Vagina (tissue), 2 donors: ENCODE results near the gene APOLD1. TPM values are rescaled to one million over a fixed set of nuclear protein-coding genes. Genes with fewer than 3 reads are reported as not detected.

Source experiments
- DNase-seq, 2 donors: peaks; one replicate each; pipeline ENCODE4 v3.0.0-alpha.2; 2017; ENCODE audit errors: extremely low spot score in 2 of 2
- H3K27ac ChIP-seq: fragments of 200-600 bp; sonication (generic); one replicate; pipeline ENCODE4 v1.5.1; 2019
- H3K27me3 ChIP-seq: fragments of 200-600 bp; sonication (generic); one replicate; pipeline ENCODE4 v1.5.1; 2019
- H3K36me3 ChIP-seq, 2 donors: fragments of 200-600 bp; sonication (generic); one replicate each; pipeline ENCODE4 v1.5.1; 2017 to 2019
- H3K4me1 ChIP-seq: fragments of 200-600 bp; sonication (generic); one replicate; pipeline ENCODE4 v1.5.1; 2019
- H3K4me3 ChIP-seq, 2 donors: fragments of 200-600 bp; sonication (generic); 1 replicate in 1 of 2; 2 replicates in 1 of 2; pipeline ENCODE4 v1.5.1; 2016 to 2019
- H3K9me3 ChIP-seq: fragments of 200-600 bp; sonication (generic); one replicate; pipeline ENCODE4 v1.5.1; 2019
- CTCF ChIP-seq, 3 experiments: fragments of 450-650 bp in 2 of 3; fragments of 200-600 bp in 1 of 3; sonication (generic) in 1 of 3; IDR thresholded peaks; one replicate each; pipeline ENCODE4 v1.5.1; 2017 to 2019; ENCODE audit warnings: antibody characterized with exemption in 3 of 3, mild to moderate bottlenecking in 2 of 3, moderate library complexity in 2 of 3
- POLR2A ChIP-seq, 2 donors: fragments of 450-650 bp; IDR thresholded peaks; one replicate each; pipeline ENCODE4 v1.6.1; 2017; ENCODE audit warnings: antibody characterized with exemption in 2 of 2, mild to moderate bottlenecking in 2 of 2, moderate library complexity in 2 of 2
- POLR2AphosphoS5 ChIP-seq, 2 donors: sonication (generic); formaldehyde crosslinking; IDR thresholded peaks; one replicate each; pipeline ENCODE4 v1.9.0; 2017; ENCODE audit warnings: antibody characterized with exemption in 2 of 2, mild to moderate bottlenecking in 2 of 2, low read depth in 1 of 2; ENCODE audit not compliant: insufficient read depth in 1 of 2
- intact Hi-C: fragments of 100-400 bp; cut with DNase I; formaldehyde crosslinking; loops from one replicate; pipeline ENCODE4 v1.15.1; 2023
- total RNA-seq: library from RNA; depleted of rRNA; stranded (reverse); fragments of >200 nt; gene quantifications from one replicate; pipeline ENCODE4 v1.2.3, GENCODE V29; 2016

The APOLD1 gene
- total RNA-seq, 1 donor from 2014 or later: 127 TPM

- Histone ChIP-seq H3K9me3 (no peaks in the 10 kb centered on the region), H3K4me3 (peak overlapping the region; percentile 1 to 4), H3K36me3 (no peaks in the 10 kb centered on the region), H3K27ac (peak overlapping the region; percentile 88), H3K4me1 (peaks cover 30% of the 10 kb centered on the region), H3K27me3 (no peaks in the 10 kb centered on the region)
- intact Hi-C loops: no loop called here
- TF ChIP-seq POLR2A (IDR thresholded peaks at IDR 0.05) (no peak), CTCF (IDR thresholded peaks at IDR 0.05) (no peak), POLR2AphosphoS5 (IDR thresholded peaks at IDR 0.05; ENCODE audit: insufficient read depth in 1 of 2, low read depth in 1 of 2) (peak in 1 of 2 donors; percentile 85)
- DNase-seq: no peak
Observed at GRCh38 chr12:12807970-12808702, 22.7 kb downstream of the APOLD1 start.

- H3K36me3 ChIP-seq: no peaks in the 10 kb centered on the region
- no peaks in the 10 kb centered on the region for H3K9me3 ChIP-seq
- no peak overlapping the region for H3K27ac ChIP-seq
- no peak for TF ChIP-seq CTCF (IDR thresholded peaks at IDR 0.05)
- no peak for TF ChIP-seq POLR2AphosphoS5 (IDR thresholded peaks at IDR 0.05; ENCODE audit: insufficient read depth in 1 of 2, low read depth in 1 of 2)
- no peak for TF ChIP-seq POLR2A (IDR thresholded peaks at IDR 0.05)
- H3K4me3 ChIP-seq: no peak overlapping the region
- no peak for DNase-seq
- H3K27me3 ChIP-seq: no peaks in the 10 kb centered on the region
- intact Hi-C loops: no loop called here
- peaks cover 37% of the 10 kb centered on the region for H3K4me1 ChIP-seq
Observed at GRCh38 chr12:12810553-12811021, 25.1 kb downstream of the APOLD1 start.

- H3K4me1 ChIP-seq: peaks cover 43% of the 10 kb centered on the region
- intact Hi-C loops: no loop called here
- no peak for TF ChIP-seq CTCF (IDR thresholded peaks at IDR 0.05)
- TF ChIP-seq POLR2AphosphoS5 (IDR thresholded peaks at IDR 0.05; ENCODE audit: insufficient read depth in 1 of 2, low read depth in 1 of 2): no peak
- TF ChIP-seq POLR2A (IDR thresholded peaks at IDR 0.05): no peak
- no peaks in the 10 kb centered on the region for H3K27me3 ChIP-seq
- DNase-seq: no peak
- no peak overlapping the region for H3K27ac ChIP-seq
- H3K4me3 ChIP-seq: no peak overlapping the region
- no peaks in the 10 kb centered on the region for H3K9me3 ChIP-seq
- no peaks in the 10 kb centered on the region for H3K36me3 ChIP-seq
Observed at GRCh38 chr12:12811343-12811742, 25.9 kb downstream of the APOLD1 start.

- H3K4me1 ChIP-seq: peaks cover 49% of the 10 kb centered on the region
- H3K9me3 ChIP-seq: no peaks in the 10 kb centered on the region
- TF ChIP-seq POLR2A (IDR thresholded peaks at IDR 0.05): no peak
- H3K27ac ChIP-seq: no peak overlapping the region
- intact Hi-C loops: no loop called here
- H3K36me3 ChIP-seq: no peaks in the 10 kb centered on the region
- H3K4me3 ChIP-seq: no peak overlapping the region
- no peak for DNase-seq
- no peaks in the 10 kb centered on the region for H3K27me3 ChIP-seq
Observed at GRCh38 chr12:12812174-12812573, 26.7 kb downstream of the APOLD1 start.

- Histone ChIP-seq H3K36me3 (no peaks in the 10 kb centered on the region), H3K9me3 (no peaks in the 10 kb centered on the region), H3K27me3 (no peaks in the 10 kb centered on the region), H3K4me1 (peaks cover 44% of the 10 kb centered on the region), H3K27ac (no peak overlapping the region), H3K4me3 (no peak overlapping the region)
- DNase-seq: no peak
- intact Hi-C loops: no loop called here
- TF ChIP-seq POLR2A (IDR thresholded peaks at IDR 0.05): no peak
- TF ChIP-seq POLR2AphosphoS5 (IDR thresholded peaks at IDR 0.05; ENCODE audit: insufficient read depth in 1 of 2, low read depth in 1 of 2): no peak
- TF ChIP-seq CTCF (IDR thresholded peaks at IDR 0.05): no peak
Observed at GRCh38 chr12:12812618-12813119, 27.2 kb downstream of the APOLD1 start.
